GM19372 (cell line): ENCODE data around the gene RHCE.
"Not testable (repeated sequence)": the region's sequence is repeated elsewhere in the genome, so short reads cannot be mapped to it uniquely, and the experiment has no call there.

Experiments used
- ATAC-seq: cut with Tn5 transposase; IDR thresholded peaks from one replicate; pipeline ENCODE4 v1.9.1; 2021; ENCODE audit warnings: mild to moderate bottlenecking, low read depth, moderate library complexity; ENCODE audit not compliant: unreplicated experiment

RHCE gene

DNA sequence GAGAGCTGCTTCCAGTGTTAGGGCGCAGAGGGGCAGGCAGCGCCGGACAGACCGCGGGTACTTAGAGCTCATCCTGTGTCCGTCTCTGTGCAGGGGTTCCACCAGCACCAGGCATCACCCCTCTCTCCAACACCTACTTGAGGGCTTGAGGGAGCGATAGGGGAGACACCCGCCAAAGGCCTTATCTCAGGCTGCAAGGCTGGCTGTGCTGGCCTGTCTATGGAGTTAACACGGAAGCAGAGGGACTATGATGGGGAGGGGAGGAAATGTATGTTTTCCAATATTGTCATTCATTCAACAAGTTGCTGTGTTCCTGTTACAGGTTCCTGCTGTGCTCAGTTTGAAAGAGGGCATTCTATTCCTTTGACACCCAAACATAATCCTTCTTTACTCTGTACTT is at the start of gene RHCE:
RHCE (minus strand) TSS at position 111 of the 400 bp plus-strand sequence; CDS start at position 72, 39 bp downstream.
- ATAC-seq, result not testable (repeated sequence)

DNA sequence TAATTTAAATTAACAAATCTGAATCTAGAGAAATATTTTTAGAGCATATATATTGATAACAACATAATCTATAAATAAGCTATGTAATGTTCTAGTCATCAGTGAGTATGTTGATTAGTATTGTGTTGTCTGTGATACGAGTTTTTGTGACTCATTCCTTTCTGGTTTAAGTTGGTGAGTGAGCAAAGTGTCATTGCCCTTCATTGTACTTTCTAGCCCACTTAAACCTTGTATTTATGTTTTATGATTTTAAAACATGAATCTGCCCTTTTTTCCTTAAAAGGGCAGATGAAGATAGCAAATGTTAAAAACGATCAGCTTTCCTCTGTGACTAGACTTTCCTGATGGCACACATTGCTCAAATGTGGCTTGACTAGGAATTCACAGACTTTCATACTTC is 48.6 kb upstream of the RHCE start:
- ATAC-seq, result no peak

DNA sequence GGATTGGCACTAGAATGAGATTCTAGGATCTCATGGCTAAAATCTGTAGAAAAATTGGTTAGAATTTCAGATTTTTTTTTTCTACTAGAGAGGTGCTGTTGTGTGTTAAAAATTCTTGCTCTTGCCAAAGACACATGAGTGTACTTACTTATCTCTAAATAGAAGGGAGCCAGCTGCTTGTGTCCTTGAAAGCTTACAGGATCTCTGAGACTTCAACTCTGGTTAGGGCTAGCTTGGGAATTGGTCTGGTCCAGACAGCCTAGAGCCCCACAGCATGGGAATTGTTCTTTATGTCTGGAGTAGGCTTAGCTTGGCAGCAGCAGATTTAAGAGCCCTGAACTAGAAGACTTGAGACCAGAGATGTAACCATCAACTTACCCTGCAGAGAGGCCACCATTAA is 47.4 kb upstream of the RHCE start:
- no peak for ATAC-seq

DNA sequence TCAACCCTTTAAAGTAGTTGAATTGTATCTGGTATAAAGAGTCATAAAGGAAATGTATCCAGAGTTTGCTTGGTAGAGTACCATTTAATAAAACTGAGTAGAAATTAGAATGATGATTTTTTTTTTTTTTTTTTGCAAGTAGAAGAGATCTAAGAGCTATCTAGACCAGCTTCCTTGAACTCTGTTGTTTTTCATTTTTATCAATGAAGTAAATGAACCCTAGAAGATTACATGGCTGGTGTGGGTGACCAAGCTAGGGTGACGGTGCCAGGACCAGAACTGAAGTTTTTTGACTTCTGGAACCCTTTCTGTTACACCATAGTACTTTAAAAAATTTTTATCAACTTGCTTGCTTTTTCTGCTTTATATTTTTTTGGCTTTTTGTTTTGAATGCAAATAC is 47.0 kb upstream of the RHCE start:
- no peak for ATAC-seq

DNA sequence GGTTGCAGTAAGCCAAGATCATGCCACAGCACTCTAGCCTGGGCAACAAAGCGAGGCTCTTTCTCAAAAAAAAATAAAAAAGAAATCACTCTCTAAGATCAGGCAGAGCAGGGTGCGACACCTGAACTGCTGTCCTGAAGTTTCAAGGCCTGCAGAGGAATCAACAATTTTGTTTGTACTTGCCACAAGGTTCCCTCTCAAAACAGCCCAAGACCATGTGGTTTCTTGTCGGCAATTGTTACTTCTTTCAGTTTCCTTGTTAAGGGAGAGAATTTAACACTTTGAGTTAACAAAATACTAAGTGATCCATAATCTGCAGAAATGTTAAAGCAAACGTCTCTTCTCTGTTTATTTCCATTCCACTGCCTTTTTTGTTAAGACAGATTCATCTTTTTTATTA is 46.6 kb upstream of the RHCE start:
- no peak for ATAC-seq

DNA sequence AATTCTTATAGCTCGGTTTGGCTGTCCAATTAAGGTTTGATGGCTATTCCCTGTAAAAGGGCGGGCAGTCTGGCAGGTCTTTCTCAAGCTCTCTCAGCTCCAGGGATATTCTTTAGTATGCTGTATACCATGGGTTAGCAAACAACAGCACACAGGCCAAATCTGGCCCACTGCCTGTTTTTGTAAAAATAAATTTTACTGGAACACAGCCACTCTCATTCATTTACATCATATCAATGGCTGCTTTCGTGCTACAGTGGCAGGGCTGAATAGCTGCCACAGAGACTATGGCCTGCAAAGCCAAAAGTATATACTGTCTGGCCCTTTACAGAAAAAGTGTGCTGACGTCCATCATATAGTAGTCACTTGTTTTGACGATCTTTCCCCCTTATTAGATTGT is 42.1 kb upstream of the RHCE start:
- ATAC-seq, result no peak

DNA sequence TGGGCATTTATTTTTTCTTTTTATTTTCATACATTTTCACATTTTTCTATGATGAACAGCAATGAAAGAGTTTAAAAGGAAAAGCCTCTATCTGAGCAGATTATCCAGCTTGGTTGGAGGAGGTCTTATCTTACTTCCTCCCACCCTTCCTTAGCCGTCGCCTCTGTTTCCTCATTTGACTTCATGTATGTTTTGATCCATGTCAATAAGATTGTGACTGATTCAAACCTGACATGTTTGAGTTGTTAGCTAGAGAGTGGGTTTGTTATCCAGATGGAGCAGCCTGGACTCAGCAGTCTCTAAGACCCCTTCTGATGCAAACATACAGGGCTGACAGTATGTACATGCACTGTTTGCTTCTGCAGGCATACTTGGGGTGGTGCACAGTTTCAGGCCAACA is 41.2 kb upstream of the RHCE start:
- ATAC-seq, result no peak

DNA sequence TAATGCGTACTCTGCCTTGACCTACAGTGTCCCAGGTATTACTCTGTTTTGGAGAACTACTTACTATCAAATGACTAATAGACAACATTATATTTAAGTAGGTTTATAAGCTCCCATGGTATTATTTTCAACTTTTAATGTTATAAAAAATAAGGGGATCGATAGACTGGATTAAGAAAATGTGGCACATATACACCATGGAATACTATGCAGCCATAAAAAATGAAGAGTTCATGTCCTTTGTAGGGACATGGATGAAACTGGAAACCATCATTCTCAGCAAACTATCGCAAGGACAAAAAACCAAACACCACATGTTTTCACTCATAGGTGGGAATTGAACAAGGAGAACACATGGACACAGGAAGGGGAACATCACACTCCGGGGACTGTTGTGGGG is 40.2 kb upstream of the RHCE start:
- ATAC-seq, result not testable (repeated sequence)

DNA sequence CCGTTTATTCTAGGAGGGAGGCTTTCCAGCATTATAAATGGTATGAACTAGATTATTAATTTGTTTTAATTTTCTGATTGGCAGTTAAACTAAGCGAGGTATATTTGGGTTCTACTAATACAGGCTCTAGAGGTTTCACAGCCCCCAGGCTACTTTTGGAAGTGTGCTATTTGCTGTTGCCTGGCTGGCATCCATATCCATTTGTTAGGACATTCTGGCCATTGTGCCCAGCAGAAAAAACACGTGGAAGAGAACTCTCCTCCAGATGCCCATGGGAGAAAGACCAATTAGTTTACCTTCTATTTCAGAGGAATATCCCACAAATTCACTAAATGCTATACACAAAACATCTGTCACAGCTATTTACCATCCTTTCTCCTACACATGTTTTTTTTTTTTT is 39.4 kb upstream of the RHCE start:
- ATAC-seq, result no peak

DNA sequence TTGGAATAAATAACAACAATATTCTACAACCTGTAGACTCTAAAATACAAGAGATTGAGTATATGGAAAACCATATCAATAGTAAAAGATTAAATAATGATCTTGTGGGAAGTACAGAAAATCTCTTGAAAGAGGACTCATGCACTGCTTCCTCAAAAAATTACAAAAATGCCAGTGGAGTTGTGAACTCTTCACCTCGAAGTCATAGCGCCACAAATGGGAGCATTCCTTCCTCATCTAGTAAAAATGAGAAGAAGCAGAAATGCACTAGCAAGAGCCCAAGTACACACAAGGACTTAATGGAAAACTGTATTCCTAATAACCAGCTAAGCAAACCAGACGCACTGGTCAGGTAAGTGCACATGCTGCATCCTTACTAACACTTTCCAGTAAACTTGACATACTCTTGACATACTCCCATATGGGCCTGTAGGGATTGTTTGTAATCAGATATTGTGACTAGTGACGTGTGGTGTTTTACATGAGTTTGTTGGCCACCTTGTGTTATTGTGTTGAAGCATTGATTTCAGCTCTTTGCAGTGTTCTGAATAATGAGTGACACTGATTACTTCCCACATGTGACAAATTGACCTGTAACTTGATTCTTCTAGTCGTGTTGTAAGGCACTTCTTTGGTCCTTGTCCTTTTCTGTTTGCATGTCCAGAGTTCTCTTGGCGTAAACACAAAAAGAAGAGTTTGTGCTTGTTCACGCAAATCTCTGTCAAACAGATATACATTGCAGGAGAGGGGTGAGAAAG is 38.1 kb upstream of the RHCE start:
- ATAC-seq, result no peak

DNA sequence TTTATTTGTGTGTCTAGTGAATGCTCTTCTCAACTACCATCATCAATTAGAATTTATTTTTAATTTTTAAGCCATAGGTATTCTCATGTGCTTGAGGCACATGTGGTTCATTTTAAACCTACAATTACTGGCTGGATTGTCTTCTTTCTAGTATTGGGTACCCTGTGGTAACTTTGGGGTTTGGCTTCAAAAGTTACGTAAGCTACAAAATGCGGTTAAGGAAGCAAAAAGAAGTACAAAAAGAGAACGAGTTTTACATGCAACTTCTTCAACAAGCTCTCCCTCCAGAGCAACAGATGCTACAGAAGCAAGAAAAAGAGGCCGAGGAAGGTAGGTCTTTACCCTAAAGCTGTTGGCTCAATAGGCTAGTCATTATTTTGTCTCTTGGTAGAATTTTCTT is 35.9 kb upstream of the RHCE start:
- no peak for ATAC-seq

DNA sequence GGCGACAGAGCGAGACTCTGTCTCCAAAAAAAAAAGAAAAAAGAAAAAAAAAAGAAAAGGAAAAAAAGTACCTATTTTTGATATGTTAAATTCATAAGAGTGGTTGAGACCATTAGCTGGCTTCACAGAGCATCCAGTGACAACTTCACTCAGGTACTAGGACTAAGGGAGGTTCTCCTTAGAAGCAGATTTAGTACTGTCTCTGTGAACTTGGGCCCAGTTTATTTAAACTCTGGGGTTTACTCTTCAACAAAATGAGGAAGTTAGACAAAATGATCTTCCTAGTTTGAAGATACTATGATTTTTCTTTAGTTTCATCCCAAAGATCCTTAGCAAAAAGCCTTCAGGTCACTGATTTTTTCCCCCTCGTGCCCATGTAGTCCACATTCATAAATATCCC is 31.3 kb upstream of the RHCE start:
- ATAC-seq, result no peak

DNA sequence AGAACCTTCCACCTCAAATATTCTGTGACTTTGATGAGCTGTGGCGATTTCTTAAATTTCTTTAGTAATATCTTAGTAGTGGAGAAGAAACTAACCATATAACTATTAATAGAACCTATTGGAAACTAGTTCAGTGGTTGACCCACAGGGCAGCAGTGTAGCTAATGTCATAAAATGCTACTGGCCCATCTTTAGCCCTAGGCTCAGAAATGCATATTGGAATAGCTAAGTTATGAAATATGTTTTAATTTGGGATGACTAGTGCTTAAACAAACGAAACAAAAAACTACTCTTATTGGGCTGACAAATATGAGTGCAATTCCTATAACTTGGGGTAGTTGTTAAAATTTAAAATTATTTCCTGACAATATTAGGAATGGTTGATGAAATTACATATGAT is 30.3 kb upstream of the RHCE start:
- ATAC-seq, result no peak

DNA sequence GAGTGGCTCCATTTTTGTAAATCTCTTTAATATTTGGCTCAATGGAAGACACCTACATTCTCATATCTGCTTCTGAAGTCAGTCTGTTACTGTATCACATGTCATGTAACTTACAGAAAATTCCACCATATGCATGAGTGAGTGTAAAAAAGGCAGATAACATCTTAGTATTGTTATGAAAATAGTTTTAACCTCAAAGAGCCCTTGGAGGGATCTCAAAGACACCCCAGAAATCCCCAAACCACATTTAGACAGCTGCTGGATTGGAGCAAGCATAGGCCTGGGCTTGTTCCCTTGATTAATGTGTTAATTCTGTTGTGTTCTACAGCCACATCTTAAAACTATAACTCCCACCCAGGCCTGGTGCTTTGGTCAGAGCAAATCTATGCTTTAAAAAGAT is 26.9 kb upstream of the RHCE start:
- ATAC-seq, result no peak

DNA sequence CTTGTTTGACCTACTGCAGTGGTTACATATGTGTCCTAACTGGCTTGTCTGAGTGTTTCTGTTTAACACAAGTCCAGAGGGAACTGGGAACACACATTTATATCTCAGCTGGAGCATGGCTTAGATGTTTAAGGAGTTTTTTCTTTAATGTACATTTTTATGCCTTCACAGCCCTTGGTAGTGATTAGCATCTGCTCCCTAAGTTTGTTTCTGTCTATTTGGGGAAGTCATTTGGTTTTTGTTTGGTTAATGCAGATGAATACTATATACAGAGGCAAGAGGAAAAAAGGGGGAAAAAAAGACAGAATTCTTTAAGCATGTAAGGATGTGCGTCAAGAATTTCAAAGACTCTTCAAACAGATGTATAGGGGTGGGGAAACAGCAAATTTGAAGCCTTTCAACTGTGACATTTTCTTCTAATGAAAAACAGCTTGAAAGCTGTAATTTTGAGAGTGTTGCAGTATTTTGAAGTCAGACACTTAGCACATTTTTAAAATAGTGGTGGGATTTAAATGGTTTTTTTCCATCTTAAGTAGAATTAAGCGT is 25.4 kb upstream of the RHCE start:
- no peak for ATAC-seq

DNA sequence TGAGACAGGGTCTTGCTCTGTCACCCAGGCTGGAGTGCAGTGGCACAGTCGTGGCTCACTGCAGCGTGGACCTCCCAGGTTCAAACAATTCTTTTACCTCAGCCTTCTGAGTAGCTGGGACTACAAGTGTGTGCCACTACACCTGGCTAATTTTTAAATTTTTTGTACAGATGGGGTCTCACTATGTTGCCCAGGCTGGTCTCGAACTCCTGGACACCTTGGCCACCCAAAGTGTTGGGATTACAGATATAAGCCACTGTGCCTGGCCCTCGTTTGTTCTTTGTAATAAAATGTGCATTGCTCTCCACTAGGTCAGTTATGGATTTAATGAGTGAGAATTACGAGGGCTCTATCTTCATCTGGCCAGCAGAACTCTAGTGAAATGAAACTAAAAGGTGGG is 24.0 kb upstream of the RHCE start:
- ATAC-seq, result not testable (repeated sequence)

DNA sequence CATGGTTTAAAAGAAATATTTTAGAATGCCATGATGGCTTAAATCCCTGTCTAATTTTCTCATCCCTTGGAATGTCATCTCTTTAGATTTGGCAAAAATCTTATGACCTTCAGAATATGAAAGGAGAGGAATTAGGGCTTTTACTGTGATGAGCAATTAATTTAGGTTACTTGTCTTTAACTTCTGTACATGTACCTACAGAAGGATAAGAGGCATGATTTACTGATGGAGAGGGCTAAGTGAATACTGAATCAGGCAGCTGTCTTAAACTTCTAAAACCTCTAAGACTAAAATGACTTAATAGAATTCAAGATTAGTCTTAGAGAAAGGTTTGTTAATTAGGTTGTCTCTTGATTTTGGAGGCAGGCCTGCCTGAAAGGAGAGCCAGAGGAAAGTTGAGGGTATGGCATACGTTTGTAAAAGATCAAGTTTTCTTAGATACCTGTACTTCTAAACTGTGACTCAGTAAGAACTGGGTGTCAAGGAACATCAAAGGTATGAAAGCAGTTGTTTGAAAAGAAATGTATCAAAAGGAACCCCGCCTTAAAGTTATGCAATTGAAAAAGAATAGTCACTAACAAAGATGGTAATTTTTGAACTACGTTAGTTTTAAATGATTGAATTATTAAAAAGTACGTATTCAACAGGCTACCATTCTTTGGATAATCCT is 22.5 kb upstream of the RHCE start:
- ATAC-seq, result no peak

DNA sequence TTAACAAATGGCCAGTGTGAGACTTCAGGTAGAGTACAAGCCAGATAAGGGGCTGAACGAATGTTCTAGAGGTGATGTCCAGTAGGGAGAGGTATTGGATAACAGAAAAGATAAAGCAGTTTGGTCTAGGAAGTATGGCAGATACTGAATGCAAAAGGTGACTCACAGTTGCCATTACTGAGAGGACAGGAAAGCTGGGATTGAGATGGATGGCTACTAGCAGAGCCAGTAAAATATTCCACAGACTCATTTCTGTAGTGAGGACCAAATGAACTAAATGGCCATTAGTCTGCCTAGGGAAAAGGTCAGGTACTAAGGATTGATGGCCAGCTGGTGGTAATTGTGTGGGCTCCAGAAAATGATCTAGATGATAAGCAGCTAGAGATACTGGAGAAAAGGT is 21.6 kb upstream of the RHCE start:
- no peak for ATAC-seq

DNA sequence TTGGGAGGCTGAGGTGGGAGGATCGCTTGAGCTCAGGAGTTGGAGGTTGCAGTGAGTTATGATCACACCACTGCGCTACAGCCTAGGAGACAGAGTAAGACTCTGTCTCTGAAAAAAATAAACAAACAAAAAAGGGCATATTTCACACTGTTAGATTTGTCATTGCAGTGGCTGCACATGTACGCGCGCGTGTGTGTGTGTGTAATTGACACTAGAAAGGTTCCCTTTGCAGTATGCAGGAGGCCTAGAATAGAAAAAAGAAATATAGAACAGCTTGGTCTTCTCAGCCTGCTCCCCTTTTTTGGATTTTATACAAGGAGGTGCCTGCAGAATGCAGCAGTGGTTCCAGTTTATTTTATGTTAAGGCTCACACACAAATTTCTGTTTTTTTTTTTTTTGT is 18.7 kb upstream of the RHCE start:
- no peak for ATAC-seq

DNA sequence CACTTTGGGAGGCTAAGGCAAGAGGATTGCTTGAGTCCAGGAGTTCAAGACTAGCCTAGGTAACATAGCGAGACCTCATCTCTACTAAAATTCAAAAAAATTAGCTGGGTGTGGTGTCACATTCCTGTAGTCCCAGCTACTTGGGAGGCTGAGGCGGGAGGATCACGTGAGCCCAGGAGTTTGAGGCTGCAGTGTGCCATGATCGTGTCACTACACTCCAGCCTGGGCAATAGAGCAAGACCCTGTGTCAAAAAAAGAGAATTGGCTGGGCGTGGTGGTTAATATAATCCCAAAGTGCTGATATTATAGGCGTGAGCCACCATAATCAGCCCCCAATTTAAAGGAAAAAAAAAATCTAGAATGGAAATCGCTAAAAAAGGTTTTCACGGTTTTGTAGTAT is 17.0 kb upstream of the RHCE start:
- ATAC-seq, result no peak

DNA sequence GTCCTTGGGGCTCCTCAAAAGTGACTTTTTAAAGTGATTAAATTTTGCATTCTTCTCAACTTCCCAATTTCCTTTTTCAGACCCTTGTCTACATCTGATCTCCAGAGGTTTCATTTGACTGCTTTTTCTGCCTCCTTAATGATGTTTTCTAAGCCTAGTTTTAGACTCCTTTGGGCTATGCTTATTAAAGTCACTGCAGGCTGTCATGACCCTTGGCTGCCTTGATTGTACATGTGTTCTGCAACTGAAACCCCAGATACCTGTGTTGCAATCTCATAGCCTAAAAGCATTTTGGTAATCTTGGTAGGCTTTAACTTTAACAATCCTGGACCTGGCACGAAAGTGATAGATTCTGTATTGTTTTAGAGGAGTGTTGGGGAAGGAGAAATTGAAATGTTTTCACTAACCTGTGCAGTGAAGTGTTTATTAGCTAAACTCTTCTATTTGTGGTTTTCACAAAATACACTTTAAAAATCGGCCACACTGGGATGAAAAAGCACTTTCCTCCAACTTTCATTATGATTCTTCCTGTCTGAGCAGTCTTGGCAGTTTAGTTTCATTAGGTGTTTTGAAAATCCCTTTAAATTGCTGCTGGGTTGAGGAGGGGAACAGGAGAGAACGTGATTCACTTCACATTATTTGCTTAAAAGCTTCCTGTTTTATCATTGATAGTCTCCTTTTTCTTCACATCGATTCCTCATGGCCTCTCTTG is 14.9 kb upstream of the RHCE start:
- no peak for ATAC-seq
